ENCODE results near the gene RHD.
"Not testable (repeated sequence)": the region's sequence is repeated elsewhere in the genome, so short reads cannot be mapped to it uniquely, and the experiment has no call there.

- TF ChIP-seq, protein P1, sequence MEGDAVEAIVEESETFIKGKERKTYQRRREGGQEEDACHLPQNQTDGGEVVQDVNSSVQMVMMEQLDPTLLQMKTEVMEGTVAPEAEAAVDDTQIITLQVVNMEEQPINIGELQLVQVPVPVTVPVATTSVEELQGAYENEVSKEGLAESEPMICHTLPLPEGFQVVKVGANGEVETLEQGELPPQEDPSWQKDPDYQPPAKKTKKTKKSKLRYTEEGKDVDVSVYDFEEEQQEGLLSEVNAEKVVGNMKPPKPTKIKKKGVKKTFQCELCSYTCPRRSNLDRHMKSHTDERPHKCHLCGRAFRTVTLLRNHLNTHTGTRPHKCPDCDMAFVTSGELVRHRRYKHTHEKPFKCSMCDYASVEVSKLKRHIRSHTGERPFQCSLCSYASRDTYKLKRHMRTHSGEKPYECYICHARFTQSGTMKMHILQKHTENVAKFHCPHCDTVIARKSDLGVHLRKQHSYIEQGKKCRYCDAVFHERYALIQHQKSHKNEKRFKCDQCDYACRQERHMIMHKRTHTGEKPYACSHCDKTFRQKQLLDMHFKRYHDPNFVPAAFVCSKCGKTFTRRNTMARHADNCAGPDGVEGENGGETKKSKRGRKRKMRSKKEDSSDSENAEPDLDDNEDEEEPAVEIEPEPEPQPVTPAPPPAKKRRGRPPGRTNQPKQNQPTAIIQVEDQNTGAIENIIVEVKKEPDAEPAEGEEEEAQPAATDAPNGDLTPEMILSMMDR (IDR thresholded peaks at IDR 0.05), result not testable (repeated sequence)
- TF ChIP-seq POLR2A (IDR thresholded peaks at IDR 0.05), result peak in 1 of 2 donors; percentile 63
These were observed 4.8 kb upstream of the RHD start for GRCh38 chr1:25267288-25268142.

Measured in thyroid gland (tissue), 4 donors.